GM12801 (cell line): Measurements from ENCODE around the gene CACTIN.

ENCODE experiments used
- TF ChIP-seq, protein P1 (sequence below): IDR thresholded peaks from one replicate; pipeline ENCODE4 v1.5.1; 2011; ENCODE audit warnings: control low read depth; ENCODE audit not compliant: insufficient read length; ENCODE audit errors: extremely low read depth

CACTIN gene

DNA sequence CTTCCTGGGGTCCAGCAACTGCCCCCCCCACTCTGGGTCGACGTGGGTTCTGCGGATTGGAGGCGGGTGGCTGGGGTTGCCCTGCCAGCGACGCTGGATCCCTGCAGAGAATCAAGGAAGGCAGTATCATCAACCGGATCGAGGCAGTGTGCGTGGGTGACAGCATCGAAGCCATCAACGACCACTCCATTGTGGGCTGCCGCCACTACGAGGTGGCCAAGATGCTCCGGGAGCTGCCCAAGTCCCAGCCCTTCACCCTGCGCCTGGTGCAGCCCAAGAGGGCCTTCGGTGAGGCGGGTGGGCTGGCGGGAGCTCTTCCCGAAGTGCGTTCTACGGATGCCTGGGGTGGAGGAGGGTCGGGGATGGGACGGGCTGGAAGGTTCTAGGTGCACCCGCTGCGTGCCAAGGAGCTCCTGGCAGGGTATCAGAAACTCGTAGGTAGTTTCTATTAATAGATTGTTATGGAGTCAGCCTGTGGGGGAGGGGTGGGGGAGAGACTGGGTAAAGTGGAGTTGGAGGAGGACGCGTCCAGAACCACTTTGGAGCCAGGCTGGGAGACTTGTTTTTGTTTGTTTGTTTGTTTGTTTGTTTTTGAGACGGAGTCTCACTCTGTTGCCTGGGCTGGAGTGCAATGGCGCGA, 39.8 kb downstream of the CACTIN start:
- TF ChIP-seq, protein P1, sequence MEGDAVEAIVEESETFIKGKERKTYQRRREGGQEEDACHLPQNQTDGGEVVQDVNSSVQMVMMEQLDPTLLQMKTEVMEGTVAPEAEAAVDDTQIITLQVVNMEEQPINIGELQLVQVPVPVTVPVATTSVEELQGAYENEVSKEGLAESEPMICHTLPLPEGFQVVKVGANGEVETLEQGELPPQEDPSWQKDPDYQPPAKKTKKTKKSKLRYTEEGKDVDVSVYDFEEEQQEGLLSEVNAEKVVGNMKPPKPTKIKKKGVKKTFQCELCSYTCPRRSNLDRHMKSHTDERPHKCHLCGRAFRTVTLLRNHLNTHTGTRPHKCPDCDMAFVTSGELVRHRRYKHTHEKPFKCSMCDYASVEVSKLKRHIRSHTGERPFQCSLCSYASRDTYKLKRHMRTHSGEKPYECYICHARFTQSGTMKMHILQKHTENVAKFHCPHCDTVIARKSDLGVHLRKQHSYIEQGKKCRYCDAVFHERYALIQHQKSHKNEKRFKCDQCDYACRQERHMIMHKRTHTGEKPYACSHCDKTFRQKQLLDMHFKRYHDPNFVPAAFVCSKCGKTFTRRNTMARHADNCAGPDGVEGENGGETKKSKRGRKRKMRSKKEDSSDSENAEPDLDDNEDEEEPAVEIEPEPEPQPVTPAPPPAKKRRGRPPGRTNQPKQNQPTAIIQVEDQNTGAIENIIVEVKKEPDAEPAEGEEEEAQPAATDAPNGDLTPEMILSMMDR = no peak

GRCh38 chr19:3586127-3586626, 40.4 kb downstream of the CACTIN start:
- TF ChIP-seq, protein P1 = no peak

- TF ChIP-seq, protein P1 = no peak
Measured at GRCh38 chr19:3585301-3586126, 41.1 kb downstream of the CACTIN start, which contains the start of gene GIPC3. Gene GIPC3 (plus strand): TSS chr19:3585478. CDS start chr19:3585598, 120 bp downstream.

DNA sequence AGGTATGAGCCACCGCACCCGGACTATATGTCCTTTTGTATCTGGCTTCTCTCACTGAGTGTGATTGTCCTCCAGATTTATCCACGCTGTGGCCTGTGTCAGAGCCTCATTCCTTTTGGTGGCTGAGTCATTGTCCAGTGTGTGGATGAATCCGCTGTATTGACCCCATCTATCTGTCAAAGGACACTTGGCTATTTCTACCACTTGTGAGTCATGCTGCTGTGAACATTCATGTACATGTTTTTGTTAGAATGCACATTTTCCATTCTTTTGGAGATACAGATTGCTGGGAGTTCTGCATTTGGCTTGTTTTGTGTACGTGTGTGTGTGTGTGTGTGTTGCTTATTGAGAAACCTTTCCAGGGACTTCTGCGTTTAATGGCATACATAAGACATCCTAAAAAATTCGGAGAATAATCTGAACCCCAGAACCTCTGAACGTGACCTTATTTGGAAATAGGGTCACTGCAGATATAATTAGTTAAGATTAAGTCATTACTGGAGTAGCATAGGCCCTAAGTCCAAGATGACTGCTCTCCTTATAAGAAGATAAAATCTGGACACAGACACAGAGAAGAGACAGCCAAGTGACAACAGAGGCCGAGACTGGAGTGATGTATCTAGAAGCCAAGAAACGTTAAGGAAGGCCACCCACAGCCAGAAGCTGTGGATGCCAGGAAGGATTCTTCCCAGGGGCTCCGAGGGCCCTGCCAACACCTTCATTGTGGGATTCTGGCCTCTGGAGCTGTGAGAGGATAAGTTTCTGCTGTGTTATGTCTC, 46.2 kb downstream of the CACTIN start:
- TF ChIP-seq, protein P1 = no peak

DNA sequence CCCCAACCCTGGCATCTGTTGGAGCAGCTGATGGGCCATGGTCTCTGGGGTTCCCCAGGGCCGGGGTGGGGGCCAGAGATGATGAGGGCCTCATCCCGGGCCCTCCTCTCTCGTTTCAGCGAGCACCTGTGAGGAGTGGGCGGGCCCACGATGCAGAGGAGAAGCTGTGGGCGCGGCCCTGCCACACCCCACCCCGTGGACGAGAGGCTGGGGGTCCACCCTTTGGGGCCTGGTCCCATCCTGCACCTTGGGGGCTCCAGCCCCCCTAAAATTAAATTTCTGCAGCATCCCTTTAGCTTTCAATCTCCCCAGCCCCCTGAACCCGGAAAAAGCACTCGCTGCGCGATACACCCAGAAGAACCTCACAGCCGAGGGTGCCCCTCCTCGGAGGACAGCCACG, 48.2 kb downstream of the CACTIN start:
- TF ChIP-seq, protein P1 = no peak

DNA sequence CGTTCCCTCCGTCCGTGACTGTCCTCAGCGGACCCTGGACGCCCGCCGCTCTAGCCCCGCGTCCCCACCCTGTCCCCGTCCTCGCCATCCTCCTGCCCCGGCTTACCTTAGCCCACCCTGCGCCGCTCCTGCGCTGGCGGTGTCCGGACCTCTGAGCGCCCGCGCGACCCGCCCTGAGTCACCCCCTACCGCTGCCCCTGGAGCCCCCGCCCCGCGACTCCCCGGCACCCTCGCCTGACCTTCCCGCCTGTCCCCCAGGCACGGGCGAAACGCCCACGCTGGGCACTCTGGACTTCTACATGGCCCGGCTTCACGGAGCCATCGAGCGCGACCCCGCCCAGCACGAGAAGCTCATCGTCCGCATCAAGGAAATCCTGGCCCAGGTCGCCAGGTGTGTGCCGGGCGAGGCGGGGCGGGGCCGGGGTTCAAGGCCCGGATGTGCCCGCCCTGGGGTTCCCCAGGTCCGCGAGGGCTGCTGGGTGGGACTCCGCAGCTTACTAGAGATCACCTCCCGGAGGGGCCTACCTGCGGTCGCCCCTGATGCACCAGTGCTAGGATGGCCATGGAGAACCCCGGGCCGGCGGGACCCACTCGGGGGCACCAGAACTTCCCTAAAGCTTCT, 48.8 kb downstream of the CACTIN start:
- TF ChIP-seq, protein P1 = no peak
